NCI-H82 treated with DMSO at 0.1 percent for 48 hours (cell line): Measurements from ENCODE around the gene ATP4A.

Source experiments
- DNase-seq: peaks from one replicate; lab custom pipeline; 2025; ENCODE audit not compliant: unreplicated experiment; lab: John Stamatoyannopoulos, UW

The ATP4A gene

GRCh38 chr19:35549879-35550523 is 13.5 kb downstream of the ATP4A start:
- DNase-seq: no peak

DNA sequence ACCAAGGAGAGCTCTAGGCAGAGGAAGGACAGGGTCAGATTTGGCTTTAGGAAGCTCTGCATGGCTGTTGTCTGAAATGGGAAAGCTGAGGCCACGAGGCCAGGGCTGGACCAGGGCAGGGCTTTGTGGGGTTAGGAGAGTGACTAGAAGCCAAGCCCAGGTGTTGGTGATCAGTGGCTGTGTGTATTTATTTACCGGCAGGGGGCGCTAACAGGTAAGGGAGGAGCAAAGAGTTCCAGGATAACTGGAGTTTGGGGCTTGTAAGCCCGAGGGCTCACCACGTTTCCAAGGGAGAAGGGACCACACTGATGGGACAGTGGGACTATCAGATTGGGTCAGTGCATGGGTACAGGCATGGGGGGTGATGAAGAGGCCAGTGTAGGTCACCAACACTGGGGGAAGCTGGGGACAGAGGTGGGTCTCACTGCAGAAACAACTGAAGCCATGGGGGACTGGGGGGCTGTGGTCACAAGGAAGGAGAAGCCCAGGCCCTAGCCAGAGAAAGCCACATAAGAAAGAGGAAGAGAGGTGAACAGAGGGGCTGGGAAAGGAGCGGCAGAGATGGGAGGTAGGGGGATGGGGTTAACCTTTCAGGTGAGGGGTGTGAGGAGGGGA is 14.2 kb downstream of the ATP4A start:
- DNase-seq: peak; percentile 30

- no peak for DNase-seq
Measured at GRCh38 chr19:35546532-35546931, 16.9 kb downstream of the ATP4A start.

- no peak for DNase-seq
Measured at GRCh38 chr19:35545855-35546381, 17.5 kb downstream of the ATP4A start.

- DNase-seq: peak; percentile 44
Measured at GRCh38 chr19:35545001-35545854, 18.2 kb downstream of the ATP4A start, which contains the start of gene TMEM147. Gene TMEM147, plus strand, starts transcription at chr19:35545626. Its CDS starts 114 bp downstream, at chr19:35545740.

DNA sequence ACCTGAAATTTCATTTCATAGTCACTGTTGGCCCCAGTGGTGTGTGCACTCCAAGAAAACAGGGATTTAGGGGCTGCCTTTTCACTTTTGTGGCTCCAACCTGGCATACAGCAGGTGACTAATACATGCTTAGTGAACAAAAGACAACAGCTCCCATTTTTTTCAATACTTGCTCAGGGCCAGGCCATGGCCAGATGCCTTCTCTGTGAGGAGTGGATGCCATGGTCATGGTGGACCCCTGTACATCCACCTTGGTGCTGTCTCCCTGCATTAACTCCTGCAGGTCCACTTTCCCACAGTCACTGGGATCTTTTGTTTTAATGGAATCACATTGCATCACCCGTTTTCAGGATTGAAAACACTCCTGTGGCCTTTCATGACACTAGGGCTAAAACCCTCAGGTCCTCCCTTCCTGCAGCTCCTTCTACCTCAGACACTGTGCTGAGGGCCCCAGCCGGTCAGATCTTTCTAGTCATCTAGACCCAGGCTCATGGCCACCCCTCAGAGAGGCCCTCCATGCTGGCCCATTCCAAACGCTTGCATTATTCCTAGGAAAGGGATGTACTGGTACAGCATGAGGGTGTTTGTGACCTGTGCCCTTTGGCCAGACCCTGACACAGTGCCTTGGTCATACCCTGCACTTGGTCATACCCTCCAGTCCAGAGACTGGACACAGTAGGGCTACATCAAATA is 19.2 kb downstream of the ATP4A start:
- no peak for DNase-seq

- DNase-seq: no peak
Measured at GRCh38 chr19:35543280-35544109, 20.0 kb downstream of the ATP4A start.

- no peak for DNase-seq
Measured at GRCh38 chr19:35542209-35542608, 21.2 kb downstream of the ATP4A start.

GRCh38 chr19:35540356-35540927 is 23.0 kb downstream of the ATP4A start:
- DNase-seq: no peak

GRCh38 chr19:35539850-35540249 is 23.6 kb downstream of the ATP4A start:
- no peak for DNase-seq

DNA sequence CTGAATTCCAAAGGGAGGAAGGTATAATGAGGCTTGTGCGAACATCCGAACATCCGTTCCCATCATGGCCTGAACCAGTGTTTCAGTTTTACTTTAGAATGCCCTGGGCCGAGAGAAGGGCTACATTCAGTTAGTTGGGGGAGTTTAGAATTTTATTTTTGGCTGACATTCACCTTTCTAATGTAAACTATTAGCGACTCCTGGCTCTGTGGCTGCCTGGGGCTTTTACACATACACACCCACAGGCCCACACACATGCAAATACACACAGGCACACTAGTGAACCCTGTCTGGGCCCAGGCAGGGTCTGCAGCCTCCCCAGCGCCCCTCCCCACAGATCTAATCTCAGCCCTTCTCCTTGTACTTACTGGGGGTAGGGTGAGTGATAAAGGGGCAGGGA is 24.1 kb downstream of the ATP4A start:
- DNase-seq: no peak

DNA sequence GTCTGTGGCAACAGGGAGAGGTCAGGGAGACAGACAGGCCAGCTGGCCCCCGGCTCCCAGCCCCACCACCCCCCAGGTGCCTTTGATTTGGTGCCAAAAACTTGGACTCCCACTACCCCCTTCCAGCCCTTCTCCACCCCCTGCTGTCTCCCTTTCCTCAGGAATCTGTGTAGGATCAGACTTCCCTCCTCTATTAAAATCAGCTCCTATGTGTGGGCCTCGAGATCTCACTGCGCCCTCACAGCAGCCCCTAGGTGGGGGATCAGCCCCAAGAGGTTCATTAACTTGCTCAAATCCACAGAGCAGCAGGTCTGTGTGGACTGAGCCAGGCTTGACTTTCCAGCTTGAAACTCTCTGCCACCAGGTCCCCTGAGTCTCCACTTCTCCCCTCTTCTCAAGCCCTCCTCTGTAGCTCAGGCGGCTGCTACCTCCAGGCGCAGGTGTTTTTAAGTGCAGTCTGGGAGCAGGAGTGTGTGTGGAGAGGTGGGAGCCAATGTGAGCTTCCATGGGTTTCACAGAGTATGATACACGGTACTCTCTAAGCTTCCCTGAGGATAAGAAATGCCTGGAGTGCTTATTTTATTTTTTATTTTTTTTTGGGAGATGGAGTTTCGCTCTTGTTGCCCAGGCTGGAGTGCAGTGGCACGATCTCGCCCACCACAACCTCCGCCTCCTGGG is 28.5 kb downstream of the ATP4A start:
- no peak for DNase-seq

DNA sequence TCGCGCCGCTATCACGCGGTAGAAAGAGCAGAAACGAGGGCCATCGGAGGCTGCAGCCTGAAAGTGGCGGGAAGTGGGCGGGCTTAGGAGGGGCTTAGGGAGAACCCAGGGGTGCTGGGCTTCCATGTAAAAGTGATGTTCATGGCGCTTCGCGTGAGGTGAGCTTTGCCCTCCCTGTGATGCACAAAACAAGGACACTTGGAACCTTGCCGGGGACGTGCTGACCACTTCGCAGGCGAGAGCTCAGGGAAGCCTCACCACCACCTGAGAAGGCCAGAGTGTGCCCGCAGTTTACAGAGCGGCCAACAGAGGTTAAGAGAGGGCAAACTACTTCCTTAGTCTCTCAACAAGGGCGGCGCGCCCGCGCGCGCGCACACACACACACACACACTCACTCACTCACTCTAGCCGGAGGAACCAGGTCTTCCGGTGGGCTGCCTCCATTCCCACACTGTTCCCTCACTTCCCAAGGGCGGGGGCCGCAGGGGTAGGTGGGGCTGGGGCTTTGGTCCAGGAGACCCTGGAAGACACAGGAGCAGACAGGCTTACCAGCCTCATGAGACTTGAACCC is 29.6 kb downstream of the ATP4A start:
- DNase-seq: no peak

DNA sequence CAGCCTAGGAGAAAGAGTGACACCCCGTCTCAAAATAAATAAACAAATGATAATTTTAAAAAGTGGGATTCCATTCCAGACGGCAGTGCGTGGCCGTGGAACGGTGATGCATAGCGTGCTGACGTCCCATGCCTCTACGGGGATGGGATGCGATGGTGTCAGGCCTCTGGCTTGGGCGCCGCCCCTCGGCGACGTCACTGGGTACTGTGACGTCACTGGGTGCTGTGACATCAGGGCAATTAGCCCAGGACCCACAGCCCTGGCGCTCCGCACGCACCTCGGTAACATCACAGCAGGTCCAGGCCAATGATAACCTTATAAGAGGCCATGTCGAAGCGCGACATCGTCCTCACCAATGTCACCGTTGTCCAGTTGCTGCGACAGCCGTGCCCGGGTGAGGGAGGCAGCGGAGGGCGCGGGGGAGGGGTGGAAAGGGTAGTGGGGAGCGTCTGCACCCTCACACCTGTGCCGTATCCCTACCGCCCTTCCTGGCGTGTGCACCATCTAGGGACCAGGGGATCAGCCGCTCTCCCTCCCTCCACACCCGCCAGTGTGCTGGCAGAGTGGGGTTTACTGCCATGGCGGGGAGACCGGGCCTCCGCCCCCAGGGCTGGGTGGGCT is 30.1 kb downstream of the ATP4A start, which contains the start of gene GAPDHS:
Gene GAPDHS, plus strand, starts transcription at position 256 of the 621 bp plus-strand sequence. Its CDS starts 72 bp downstream, at position 328.
- no peak for DNase-seq

DNA sequence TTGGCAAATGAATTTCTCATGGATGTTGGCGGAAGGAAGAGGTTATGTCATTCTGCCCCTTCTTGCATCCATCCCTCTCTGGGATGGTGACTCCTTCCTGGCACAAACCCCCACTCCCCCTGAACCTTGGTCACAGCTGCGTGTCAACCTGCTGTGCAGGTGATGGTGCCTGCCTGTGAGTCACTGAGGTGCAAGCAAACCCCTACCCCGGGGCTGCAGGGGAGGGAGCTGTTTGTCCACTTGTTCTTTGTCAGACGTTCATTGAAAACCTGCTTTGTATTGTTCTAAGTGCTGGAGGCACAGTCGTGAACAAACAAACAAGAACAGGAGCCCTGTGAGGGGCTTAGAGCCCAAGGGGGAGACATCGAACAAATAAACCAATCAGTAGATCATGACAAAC is 32.2 kb downstream of the ATP4A start:
- no peak for DNase-seq

GRCh38 chr19:35529241-35530218 is 33.9 kb downstream of the ATP4A start:
- no peak for DNase-seq
